ENCODE data around the gene PXYLP1.

The PXYLP1 gene

DNA sequence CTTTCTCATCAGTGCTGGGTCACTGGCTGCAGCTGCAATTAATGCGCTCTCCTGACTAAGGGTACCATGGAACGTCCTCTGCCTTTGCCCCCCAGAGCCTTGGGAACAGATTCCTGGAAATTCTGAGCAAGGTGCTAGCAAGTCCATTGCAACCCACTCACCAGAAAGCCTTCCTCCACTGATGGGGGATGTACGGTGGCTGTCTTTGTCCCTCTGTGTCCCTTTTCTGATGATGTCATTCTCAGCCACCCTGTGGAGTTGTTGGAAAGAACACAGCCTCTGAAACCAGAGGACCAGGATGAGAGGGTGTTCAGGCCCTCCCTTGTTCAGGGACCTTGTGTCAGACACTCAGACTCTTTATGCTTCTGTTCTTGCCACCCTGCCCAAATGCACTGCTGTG lies 98.6 kb downstream of the PXYLP1 start:
- DNase-seq: no peak

DNA sequence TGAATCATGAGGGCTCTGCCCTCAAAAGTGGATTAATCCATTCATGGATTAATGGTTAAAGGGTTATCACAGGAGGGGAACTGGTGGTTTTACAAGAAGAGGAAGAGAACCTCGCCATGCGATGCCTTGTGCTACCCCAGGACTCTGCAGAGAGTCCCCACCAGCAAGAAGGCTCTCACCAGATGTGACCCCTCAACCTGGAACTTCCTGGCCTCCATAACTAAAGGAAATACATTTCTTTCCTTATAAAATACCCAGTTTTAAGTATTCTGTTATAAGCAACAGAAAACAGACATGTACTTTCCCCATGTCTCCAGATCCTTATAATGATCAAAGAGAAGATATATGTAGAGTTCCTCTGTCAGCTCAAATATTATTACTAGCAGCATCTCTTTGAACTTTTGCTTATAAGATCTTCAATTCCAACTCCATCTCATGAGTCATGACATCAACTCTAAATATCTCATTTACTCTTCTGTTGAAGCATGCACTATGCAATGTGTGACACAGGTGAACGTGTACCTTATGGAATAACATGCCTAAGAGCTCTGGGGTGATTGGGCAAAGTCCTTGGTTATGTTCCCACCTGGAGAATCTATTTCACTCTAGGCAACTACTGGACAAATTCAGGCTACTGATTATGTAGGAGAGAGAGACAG lies 99.2 kb downstream of the PXYLP1 start:
- DNase-seq: no peak

DNA sequence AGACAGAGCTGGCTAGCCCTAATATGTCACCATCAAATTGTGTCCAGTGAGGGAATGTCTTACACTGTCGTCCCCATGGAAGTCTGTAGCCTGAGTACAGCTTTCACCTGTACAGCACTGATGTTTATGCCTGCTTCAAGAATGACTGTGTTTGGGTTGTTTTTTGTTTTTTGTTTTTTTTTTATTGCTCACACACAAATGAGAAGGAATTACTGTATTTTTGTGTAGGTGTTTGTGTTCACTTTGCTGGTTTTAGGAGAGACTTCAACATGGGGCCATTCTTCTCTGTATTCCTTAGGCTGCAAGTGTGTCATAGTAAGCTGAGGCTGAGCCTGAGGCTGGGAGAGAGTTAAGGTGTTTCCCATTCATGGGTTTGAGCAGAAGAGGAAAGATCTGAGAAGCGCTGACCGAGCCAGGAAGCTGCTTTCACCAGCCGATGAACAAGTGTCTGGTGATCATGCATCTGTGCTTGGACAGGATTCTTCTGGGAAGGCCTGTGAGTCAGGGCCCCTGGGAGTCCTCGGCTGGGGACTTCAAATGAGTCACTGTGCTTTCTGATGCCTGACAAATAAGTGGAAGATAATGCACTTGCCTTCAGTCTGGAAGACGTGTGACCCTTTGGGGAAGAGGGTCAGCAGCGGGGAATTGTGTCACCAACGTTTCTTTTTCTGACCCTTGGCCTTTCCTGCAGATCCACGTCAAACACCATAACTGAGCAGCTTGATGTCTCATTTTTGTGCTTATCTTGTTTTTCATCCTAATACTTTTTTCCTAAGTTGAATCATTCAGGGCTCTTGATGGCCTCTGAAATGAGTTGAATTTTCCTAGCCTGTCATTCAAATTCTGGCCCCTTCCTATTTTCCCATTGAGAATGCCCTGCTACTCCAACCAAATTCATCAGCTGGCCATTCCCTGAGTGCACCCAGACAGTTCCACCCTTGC lies 100.0 kb downstream of the PXYLP1 start:
- no peak for DNase-seq

DNA sequence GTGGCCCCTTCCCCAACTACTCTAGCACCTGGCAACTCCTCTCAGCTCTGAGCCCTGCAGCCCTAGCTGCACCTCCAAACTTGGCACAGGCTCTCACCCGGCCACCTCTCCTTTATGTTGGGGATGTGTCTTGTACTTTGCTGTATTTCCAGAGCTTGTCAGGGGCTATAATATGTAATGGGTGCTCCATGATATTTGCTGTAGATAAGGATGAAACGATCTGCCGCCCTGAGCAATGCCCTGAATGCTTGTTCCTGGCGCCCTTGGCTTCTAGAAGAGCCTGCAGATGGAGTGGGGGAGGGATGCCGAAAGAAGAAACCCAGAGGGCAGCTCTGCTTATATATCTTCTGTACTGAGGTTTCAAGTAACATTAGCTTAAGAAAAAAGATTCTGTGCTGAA lies 100.8 kb downstream of the PXYLP1 start:
- DNase-seq: no peak

DNA sequence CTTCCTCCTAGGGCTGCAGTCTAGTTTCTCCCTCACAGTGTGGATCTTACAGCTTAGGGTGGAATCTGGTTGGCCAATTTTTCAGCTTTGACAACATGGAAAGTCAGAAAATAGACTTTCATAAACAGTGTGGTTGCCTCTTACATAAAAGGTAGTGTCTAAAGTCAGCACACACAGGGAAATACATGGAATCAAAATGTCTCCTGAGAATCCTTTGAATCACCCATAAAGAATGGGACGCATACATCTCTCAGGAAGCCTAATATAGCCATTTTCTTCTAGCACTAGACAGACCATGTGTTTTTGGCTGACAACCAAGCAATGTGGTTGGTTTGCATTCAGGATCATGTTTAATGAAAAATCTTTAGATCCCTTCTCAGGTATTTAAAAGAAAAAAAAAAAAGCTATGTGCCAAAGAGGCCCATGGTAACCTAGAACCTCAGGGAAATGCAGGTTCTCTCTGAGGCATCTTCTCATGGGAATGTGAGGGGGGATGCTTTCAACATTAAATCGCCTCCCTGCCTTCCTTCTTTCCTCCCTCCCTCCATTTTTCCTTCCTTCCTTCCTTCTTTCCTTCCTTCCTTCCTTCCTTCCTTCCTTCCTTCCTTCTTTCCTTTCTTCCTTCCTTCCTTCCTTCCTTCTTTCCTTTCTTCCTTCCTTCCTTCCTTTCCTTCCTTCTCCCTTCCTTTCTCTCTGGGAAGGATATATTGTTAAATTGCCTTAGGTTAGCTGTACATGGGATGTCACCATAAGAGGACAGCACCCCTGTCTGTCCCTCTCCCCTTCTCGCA lies 102.4 kb downstream of the PXYLP1 start:
- no peak for DNase-seq

DNA sequence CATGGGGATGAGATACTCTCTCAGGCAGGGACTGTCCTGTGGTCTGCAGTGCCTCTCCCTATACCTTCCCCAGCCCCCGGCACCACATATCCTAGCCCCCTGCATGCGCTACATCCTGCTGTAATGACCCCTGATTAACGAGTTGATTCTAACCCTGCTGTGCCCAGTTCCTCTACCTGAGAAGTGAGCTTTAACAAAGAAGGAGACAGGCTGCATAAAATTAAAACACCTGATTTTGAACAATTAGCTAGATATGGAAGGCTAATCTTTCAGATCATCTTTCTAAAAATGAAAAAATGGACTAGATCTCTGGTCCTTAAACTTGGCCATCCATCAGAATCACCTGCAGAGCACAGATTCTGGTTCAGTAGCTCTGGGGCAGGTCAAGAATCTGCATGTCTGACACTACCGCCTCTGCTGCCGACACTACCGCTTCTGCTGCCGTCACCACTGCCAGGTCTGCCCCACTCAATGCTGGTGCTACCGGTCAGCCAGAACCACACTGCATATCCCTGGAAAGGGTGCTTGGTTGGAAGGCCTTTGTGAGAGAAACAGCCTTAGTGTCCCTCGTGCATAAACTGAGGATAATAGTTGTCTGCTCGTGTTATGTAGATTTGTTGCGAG lies 103.1 kb downstream of the PXYLP1 start:
- no peak for DNase-seq

DNA sequence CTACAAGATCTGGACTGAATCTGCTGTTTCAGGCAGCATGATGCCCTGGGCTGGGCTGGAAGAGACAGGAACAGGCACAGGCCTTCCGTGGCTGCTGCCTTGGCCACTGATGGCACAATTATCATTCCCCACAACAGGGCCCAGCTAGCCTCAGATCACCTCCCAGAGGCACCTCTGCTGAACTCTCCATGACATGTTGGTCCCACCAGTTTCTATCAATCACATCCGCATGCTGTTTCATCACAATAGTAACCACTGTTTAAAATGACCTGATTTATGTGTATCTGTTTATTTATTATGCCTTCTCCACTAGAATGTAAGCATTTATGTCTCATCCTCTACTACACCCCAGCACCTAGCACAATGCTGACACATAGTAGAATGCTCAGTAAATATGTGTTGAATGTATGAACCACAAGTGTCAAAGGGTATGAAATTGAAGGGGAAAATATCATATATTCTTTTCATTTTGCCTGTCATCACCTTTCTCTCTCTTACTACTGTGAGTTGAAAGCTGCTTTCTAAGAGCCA lies 104.0 kb downstream of the PXYLP1 start:
- no peak for DNase-seq

DNA sequence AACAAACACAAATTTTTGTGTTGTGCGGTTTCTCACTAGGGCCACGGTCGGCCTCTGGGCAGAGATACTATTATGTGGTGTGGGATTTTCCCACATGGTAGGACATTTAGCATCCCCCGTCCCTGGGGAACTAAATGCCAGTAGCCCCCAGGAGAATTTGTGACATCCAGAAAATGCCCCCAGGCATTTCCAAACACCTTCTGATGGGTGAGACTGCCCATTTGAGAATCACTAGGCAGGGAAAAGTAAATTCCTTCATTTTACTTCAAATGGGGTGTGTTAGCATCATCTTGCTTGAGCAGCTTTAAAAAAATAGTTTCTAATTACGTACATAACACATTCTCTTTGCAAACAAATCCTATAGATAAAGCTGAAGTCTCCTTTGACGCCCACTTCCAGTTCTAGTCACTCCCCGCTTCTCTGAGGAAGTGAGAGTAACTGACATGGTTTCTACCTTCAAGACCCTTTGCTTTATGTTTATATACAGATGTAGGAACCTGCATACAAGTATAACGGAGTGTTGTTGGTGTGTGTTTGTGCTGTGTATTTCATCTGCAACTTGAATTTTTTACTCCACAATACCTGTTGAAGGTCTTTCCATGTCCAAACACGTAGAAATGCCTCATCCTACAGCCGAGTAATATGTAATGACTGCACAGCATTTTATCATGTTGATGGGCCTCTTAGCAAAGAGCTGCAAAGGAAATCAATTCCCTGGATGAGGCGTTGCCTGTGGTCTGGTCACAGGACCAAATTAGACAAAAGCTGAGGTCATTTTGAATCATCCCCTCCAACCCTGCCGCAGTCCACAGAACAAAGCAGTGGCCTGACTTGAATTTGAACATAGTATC lies 105.3 kb downstream of the PXYLP1 start:
- no peak for DNase-seq

DNA sequence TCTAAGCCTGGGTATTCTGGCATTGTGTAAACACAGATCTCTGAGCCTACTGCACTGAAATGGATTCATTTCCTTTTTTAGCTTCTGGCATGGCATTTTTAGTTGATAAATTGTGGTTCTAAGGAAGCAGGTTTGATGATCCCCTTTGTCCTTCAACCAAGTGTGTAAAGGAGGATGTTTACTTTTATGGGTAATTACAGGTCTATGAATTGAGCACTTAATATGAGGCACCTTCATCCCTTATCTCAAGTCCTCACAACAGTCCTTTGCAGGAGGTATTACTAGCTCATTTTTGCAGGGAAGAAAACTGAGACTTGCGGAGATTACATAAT lies 105.9 kb downstream of the PXYLP1 start:
- no peak for DNase-seq

DNA sequence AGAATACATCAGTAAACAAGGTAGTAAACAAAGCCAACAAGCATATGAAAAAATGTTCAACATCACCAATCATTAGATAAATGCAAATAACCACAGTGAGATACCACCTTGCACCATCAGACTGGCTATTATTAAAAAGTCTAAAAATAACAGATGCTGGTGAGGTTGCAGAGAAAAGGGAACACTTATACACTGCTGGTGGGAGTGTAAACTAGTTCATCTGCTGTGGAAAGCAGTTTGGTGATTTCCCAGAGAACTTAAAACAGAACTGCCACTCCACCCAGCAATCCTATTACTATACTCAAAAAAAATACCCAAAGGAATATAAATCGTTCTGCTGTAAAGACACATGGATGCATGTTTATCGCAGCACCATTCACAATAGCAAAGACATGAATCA lies 106.4 kb downstream of the PXYLP1 start:
- no peak for DNase-seq

DNA sequence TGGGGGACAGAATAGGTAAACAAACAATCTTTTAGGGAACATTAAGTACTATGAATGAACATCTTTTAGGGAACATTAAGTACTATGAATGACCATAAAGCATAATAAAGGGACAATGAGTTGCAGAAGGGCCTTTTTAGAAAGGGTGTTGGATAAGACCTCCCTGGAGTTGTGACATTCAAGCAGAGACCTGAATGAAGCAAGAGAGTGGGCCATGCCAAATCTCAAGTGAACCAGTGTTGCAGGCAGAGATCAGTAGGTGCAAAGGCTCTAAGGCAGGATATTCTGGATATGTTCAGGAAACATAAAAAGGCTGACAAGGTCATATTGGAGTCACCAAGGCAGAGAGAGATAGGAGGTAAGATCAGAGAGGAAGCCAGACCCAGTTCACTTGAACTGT lies 107.3 kb downstream of the PXYLP1 start:
- DNase-seq: no peak

DNA sequence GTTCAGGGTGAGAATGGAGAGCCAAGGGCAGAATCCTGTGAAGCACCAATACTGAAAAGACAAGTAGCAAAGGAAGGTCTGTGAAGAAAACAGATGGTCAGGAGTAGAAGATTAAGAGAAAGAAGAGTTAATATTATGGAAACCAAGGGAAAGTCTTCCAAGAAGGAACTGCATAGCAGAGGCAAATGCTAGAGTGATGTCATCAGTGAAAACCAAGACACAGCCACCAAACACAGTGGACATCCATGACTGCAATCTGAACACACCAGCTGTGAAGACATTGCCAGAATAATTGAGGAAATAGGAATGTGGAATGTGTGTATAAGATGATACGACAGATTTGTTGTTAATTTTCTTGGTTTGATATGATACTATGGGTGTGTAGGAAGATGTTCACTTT lies 109.9 kb downstream of the PXYLP1 start:
- no peak for DNase-seq

DNA sequence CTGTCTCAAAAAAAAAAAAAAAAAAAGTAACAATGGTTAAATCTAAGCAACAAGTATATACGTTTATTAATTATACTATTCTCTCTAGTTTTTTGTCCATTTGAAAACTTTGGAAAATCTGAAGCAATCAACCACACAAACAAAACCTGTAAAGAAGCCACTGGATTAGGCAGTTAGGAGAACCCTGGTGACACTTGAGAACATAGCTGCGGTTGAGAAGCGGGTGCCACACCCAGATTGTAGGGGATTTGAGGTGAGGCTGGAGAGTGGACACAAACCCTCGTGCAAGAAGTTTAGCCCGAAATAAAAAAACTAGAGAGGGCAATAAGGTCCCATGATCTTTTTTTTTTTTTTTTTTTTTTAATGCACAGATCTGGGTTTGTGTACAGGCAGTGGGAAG lies 110.8 kb downstream of the PXYLP1 start:
- no peak for DNase-seq

DNA sequence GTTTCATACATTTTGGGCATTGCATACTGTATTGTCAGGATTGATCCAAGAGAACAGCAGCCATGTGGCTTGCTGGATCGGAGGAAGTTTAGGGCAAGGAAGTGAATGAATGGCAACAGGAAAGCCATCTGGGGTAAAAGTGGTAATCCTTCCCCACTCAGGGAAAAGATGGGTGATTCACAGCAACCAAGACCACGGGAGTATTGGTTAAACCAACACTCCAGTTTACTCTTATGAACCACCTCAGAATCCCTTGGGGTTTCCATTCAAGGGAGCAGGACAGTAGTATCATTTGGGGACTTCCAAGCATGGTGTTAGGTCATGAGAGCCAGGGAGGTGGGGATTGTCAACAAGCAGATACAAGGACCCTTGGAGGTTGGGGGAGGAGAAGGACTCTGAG lies 111.5 kb downstream of the PXYLP1 start:
- no peak for DNase-seq

DNA sequence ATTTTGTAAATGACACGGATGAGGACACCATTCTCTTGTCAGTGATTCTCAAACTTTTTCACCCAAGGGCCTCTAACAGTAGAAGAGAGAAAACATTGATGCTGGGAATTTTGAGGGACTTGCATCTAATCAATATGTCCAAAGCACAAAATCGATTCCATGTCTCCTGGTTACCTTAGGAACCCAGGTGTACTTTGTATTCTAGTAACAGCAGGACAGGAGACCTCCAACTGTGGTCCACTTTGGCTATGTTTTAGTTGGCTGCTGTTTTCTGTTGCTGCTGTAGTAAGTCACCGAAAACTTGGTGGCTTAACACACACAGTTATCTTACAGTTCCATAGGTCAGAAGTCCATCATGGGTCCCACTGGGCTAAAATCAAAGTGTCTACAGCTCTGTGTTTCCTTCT lies 112.2 kb downstream of the PXYLP1 start:
- no peak for DNase-seq
